ENCODE measurements around the gene PARD3. TPM values are rescaled to one million over a fixed set of nuclear protein-coding genes. Genes with fewer than 3 reads are reported as not detected.

PARD3 gene
- total RNA-seq, 4 donors from 2014 or later: 98.9 to 122 (median 105) TPM

DNA sequence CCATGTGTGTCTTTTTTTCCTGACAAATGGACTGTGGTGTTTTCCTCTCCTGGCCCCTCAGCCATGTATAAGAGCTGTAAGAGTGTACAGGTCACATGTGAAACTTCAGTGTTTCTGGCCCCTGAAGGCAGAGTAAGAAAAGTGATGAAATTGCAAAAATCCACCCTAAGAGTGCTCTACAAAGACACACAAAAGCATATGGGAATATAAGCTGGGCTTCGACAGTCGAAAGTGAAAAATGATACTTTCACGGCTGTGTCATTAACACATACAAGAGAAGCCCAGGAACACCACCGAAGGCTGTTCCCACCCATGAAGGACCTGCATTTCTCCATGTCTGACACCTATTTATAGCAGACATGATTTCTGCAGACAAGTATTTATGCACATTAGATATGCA lies 192.2 kb downstream of the PARD3 start:
- Histone ChIP-seq H3K27ac (replicated peaks in 1 of 4) (no peak overlapping the region), H3K9me3 (no peaks in the 10 kb centered on the region), H3K4me3 (no peak overlapping the region), H3K27me3 (no peaks in the 10 kb centered on the region), H3K36me3 (no peaks in the 10 kb centered on the region), H3K4me1 (peaks cover under 1 to 22% (median 20%) of the 10 kb centered on the region in 4 donors)
- DNase-seq (ENCODE audit: extremely low spot score): peak; percentile 64
- TF ChIP-seq, protein P1, sequence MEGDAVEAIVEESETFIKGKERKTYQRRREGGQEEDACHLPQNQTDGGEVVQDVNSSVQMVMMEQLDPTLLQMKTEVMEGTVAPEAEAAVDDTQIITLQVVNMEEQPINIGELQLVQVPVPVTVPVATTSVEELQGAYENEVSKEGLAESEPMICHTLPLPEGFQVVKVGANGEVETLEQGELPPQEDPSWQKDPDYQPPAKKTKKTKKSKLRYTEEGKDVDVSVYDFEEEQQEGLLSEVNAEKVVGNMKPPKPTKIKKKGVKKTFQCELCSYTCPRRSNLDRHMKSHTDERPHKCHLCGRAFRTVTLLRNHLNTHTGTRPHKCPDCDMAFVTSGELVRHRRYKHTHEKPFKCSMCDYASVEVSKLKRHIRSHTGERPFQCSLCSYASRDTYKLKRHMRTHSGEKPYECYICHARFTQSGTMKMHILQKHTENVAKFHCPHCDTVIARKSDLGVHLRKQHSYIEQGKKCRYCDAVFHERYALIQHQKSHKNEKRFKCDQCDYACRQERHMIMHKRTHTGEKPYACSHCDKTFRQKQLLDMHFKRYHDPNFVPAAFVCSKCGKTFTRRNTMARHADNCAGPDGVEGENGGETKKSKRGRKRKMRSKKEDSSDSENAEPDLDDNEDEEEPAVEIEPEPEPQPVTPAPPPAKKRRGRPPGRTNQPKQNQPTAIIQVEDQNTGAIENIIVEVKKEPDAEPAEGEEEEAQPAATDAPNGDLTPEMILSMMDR (IDR thresholded peaks at IDR 0.05): no peak
- TF ChIP-seq POLR2A (IDR thresholded peaks at IDR 0.05; ENCODE audit: low read depth) (no peak), POLR2AphosphoS5 (IDR thresholded peaks at IDR 0.05) (no peak), EP300 (IDR thresholded peaks at IDR 0.05) (no peak)
- intact Hi-C loops (cut with DNase I): loop anchor here (10.0 kb wide), 1 partner anchor 88 kb away; no protein-coding TSS in a partner anchor
- WGBS: 90% methylated on average over 4 of the region's 4 CpGs

DNA sequence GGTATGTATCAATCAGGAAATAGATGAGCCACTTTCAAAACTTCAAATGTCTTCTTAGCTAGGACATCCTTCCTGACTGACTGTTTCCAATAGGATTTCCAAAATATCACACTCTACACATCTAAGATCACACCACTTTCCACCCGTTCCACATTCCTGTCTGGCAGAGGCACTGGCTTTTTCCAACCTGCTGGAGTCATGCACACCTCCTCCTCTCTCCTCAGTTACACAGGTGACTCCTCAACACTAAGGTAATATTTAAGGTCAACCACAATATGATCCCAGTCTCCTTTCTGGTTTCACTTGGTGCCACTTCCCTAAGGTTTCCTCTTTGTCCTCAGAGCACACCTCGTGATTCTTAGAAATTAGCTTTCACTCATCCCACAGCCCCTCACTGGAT lies 196.5 kb downstream of the PARD3 start:
- DNase-seq (ENCODE audit: extremely low spot score): no peak
- Histone ChIP-seq H3K27me3 (no peaks in the 10 kb centered on the region), H3K36me3 (no peaks in the 10 kb centered on the region), H3K4me3 (no peak overlapping the region), H3K4me1 (no peaks in the 10 kb centered on the region), H3K27ac (replicated peaks in 1 of 4) (no peak overlapping the region), H3K9me3 (no peaks in the 10 kb centered on the region)
- 84% methylated on average over 2 of the region's 2 CpGs for WGBS
- intact Hi-C loops (cut with DNase I): no loop called here
- TF ChIP-seq POLR2A (IDR thresholded peaks at IDR 0.05; ENCODE audit: low read depth) (no peak), POLR2AphosphoS5 (IDR thresholded peaks at IDR 0.05) (no peak), EP300 (IDR thresholded peaks at IDR 0.05) (no peak)
- TF ChIP-seq, protein P1 (IDR thresholded peaks at IDR 0.05): no peak

DNA sequence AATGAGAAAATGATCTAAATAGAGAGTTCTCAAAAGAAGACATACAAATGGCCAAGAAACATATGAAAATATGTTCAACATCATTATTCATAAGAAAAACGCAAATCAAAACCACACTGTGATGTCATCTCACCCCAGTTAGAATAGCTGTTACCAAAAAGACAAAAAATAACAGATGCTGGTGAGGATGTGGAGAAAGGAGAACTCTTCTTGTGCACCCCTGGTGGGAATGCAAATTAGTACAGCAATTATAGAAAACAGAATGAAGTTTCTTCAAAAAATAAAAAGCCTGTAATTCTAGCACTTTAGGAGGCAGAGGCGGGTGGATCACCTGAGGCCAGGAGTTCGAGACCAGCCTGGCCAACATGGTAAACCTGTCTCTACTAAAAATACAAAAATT lies 199.3 kb downstream of the PARD3 start:
- TF ChIP-seq POLR2AphosphoS5 (IDR thresholded peaks at IDR 0.05) (no peak), EP300 (IDR thresholded peaks at IDR 0.05) (no peak), POLR2A (IDR thresholded peaks at IDR 0.05; ENCODE audit: low read depth) (no peak)
- TF ChIP-seq, protein P1 (IDR thresholded peaks at IDR 0.05): no peak
- Histone ChIP-seq H3K36me3 (no peaks in the 10 kb centered on the region), H3K27me3 (no peaks in the 10 kb centered on the region), H3K9me3 (no peaks in the 10 kb centered on the region), H3K27ac (replicated peaks in 1 of 4) (no peak overlapping the region), H3K4me1 (peaks cover 0 to 8% (median 3%) of the 10 kb centered on the region in 4 donors), H3K4me3 (no peak overlapping the region)
- WGBS: 86% methylated on average over 3 of the region's 3 CpGs
- no peak for DNase-seq (ENCODE audit: extremely low spot score)
- intact Hi-C loops (cut with DNase I): no loop called here

DNA sequence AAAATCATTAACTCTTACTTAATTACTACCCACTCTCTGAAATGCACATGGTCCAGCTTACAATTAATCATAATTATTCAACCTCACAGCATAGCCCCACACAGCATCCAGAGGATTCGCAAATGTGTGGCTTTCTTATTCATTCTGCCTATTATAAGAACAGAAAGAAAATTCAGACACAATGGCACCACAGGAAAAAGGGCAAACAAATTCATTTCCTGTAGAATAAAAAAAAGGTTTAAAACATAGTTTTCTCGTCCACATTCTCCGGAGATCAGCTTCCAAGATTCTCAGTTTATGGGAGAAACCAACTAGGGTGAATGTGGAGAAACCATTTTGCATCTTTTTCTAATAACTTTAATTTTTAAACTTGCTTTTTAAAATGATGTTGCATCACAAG lies 201.6 kb downstream of the PARD3 start:
- Histone ChIP-seq H3K27ac (replicated peaks in 1 of 4) (no peak overlapping the region), H3K9me3 (no peaks in the 10 kb centered on the region), H3K27me3 (no peaks in the 10 kb centered on the region), H3K4me3 (no peak overlapping the region), H3K4me1 (peaks cover 0 to 15% (median 6%) of the 10 kb centered on the region in 4 donors), H3K36me3 (no peaks in the 10 kb centered on the region)
- intact Hi-C loops (cut with DNase I): no loop called here
- TF ChIP-seq POLR2A (IDR thresholded peaks at IDR 0.05; ENCODE audit: low read depth) (no peak), POLR2AphosphoS5 (IDR thresholded peaks at IDR 0.05) (no peak), EP300 (IDR thresholded peaks at IDR 0.05) (no peak)
- TF ChIP-seq, protein P1 (IDR thresholded peaks at IDR 0.05): no peak
- DNase-seq (ENCODE audit: extremely low spot score): no peak
- 87% methylated on average over 3 of the region's 3 CpGs for WGBS

DNA sequence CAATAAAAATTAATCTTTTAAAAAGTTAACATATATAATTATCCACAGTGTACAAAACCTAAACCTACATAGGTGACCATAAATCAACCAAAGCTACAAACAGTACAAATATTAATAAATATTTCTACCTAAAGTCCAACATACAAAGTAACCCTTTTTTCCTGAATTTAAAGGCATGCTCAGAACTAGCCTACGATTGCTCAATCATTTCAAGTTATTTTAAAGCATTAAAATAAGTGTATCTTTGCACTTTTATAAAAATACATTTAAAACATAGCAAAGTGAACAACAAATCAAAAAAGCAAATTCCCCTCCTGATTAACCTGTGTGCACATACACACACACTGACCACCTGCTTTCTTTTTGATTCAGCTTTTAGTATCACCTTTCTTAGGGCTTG lies 202.2 kb downstream of the PARD3 start:
- H3K27ac ChIP-seq (replicated peaks in 1 of 4): no peak overlapping the region
- H3K9me3 ChIP-seq: no peaks in the 10 kb centered on the region
- TF ChIP-seq, protein P1 (IDR thresholded peaks at IDR 0.05): no peak
- TF ChIP-seq EP300 (IDR thresholded peaks at IDR 0.05) (no peak), POLR2AphosphoS5 (IDR thresholded peaks at IDR 0.05) (no peak), POLR2A (IDR thresholded peaks at IDR 0.05; ENCODE audit: low read depth) (no peak)
- peaks cover 0 to 15% (median 7%) of the 10 kb centered on the region in 4 donors for H3K4me1 ChIP-seq
- 91% methylated on average over 1 of the region's 1 CpG for WGBS
- no peak overlapping the region for H3K4me3 ChIP-seq
- no peaks in the 10 kb centered on the region for H3K27me3 ChIP-seq
- intact Hi-C loops (cut with DNase I): no loop called here
- no peaks in the 10 kb centered on the region for H3K36me3 ChIP-seq
- DNase-seq (ENCODE audit: extremely low spot score): no peak
